ENCODE results near the gene RC3H1.
"Not testable (repeated sequence)": the region's sequence is repeated elsewhere in the genome, so short reads cannot be mapped to it uniquely, and the experiment has no call there.

RC3H1 gene

DNA sequence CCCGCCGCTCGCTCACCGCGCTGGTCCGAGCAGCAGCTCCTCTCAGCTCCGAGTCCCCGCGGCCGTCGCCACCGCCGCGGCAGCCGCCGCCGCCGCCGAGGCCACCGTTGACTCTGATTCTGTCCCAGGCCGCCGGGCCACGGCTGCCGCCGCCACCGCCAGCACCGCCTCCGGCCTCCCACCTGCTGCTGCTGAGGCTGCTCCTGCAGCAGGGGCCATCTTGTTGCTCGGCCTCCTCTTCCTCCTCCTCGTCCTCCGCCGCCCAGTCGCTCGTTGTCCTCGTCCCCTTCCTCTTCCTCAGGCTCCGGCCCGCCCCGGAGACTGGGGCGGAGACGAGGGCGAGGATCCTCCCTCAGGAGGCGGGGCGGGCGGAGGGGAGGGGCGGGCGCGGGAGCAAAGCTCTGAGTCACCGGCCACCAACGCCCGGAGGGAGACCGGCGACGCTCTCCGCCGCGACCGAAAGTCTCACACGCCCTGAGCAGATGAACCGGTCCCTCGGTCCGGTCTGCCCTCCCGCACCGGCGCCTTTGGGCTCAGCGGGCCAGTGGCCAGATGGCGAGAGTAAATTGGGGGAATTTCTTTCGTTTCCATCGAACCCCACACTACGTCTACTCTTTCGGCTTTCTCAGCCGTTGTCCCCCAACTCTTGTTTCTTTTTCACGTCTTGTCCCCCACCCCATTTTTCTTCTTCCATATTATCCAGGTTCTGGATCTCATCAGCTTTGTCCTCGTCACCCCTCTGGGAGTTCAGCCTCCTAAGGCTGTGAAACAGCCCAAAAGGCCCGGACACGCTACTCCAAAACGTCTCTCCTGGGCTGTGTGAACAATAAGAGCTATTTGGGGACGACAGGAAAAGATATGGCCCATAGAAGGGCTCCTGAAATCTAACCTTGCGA, at the start of gene RC3H1:
TSS of gene RC3H1 (minus strand) at position 278 of the 896 bp plus-strand sequence. CDS start 29,372 bp downstream, outside the sequence.
- DNase-seq: peak; percentile 80

DNA sequence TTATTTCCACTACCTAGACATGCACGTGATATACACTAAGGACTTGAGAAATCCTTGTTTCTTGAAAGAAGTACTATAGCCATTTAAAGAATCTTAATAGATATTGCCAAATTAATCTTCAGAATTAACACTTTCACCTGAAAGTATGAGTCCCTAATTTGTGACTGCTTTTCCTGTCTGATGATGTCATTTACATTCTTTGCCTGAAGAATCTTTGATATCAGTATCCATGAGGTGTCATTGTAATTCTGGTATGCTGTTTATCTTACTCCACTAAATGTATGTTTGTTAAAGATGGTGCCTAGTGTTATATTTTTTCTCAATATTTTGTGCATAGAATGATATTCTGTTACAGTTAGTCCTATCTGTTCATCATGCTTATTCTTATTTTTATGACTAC, 48.5 kb upstream of the RC3H1 start:
- DNase-seq: no peak

- no peak for DNase-seq
These were observed 45.8 kb upstream of the RC3H1 start for GRCh38 chr1:174068000-174068399.

GRCh38 chr1:174060090-174060489, 37.9 kb upstream of the RC3H1 start:
- no peak for DNase-seq

- DNase-seq: no peak
These were observed 36.5 kb upstream of the RC3H1 start for GRCh38 chr1:174058624-174059023.

DNA sequence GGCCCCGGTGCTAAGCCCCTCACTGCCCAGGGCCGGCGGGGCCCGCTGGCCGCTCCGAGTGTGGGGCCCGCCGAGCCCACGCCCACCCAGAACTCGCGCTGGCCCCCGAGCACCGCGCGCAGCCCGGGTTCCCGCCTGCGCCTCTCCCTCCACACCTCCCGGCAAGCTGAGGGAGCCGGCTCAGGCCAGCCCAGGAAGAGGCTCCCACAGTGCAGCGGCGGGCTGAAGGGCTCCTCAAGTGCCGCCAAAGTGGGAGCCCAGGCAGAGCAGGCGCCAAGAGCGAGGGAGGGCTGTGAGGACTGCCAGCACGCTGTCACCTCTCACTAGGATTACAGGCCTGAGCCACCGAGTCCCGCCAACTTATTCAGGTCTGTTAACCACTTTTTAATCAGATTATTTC, 34.5 kb upstream of the RC3H1 start:
- not testable (repeated sequence) for DNase-seq

DNA sequence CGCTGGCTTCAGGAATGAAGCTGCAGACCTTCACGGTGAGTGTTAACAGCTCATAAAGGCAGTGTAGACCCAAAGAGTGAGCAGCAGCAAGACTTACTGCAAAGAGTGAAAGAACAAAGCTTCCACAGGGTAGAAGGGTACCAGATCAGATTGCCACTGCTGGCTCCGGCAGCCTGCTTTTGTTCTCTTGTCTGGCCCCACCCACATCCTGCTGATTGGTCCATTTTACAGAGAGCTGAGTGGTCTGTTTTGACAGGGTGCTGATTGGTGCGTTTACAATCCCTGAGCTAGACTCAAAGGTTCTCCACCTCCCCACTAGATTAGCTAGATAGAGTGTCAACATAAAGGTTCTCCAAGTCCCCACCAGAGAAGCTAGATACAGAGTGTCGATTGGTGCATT, 33.6 kb upstream of the RC3H1 start:
- not testable (repeated sequence) for DNase-seq

GRCh38 chr1:174053826-174054225, 31.7 kb upstream of the RC3H1 start:
- no peak for DNase-seq

DNA sequence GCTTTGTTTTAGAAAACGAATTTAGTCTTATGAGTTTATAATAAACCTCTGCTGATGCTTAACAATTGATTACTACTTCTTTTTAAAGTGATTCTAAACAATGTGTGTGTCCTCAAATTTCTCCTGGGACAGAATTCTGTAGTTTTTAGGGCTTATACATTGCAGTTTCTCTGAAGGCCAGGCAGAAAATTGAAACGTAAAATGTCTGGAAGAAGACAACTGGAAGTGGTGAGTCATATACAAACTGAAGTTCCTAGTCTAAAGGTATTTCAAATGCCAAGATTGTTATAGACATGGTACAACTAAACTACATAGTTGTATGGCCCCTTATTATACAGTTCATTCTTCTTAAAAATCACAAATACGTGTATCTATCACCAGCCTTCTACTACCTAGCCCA, 30.5 kb upstream of the RC3H1 start:
- DNase-seq: no peak

DNA sequence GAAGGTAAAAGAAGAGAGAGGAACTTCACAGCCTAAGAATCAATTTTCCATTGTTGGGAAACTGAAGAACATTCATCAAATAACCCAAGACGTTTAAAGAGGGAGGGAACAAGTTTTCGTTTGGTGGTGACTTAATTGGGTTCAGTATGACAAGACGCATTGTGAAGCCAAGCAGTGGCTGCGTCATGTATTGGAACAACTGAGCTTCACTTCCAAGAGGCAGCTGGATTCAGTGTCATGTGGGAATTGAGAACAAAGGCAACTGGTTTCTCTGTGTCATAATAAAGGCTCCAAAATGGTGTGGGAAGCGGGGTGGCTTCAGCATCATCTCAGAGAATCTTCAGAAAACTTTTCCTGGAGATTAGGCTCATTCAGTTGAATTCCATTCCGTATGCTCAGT, 29.8 kb upstream of the RC3H1 start:
- no peak for DNase-seq

GRCh38 chr1:174049514-174049913, 27.4 kb upstream of the RC3H1 start:
- no peak for DNase-seq

DNA sequence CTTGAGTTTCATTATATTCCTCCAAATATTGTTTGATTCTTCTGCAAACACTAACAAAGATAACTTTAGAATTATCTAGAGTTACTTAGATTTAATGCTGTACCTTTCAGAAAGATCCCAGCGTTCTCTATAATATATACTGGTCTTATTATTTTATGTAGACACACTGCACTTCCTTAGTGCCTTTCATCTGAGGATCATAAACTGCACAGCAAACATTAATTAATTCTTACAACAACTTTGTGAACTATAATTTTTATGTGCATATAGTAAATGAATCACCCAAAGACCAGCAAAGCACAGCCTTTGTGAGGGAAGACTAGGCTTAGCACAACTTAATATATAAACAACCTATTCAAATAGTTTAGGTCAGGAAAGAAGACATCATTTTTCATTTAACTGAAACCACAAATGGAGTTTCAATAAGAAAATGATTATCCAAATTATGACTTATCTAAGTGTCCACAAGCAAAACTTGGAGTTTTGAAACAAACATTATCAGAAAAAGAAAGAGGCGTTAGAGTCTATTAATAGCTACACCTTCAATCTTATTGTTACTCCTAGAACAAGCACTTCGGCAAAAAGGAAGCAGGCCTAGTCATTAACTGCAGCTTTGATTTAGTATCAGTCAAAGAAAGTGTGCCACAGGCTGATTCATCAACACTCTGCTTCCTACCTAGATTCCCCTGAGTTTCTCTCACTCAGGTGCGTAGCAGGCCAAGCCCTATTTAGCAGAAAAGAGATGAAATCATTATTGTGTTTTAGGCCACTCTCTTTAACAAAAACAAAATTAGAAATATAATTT, 22.5 kb upstream of the RC3H1 start:
- DNase-seq: no peak

- not testable (repeated sequence) for DNase-seq
These were observed 20.4 kb upstream of the RC3H1 start for GRCh38 chr1:174042509-174042908.

DNA sequence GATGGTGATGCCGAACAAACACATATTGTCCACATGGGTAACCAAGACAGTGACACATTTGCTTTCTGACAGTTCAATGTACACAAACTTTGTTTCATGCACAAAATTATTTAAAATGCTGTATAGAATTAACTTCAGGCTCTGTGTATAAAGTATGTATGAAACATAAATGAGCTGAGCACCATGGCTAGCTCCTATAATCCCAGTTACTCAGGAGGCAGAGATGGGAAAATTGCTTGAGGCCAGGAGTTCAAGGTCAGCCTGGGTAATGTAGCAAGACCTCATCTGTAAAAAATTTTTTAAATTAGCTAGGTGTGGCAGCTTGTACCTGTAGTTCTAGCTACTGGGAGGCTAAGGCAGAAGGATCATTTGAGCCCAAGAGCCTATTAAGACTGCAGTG, 19.2 kb upstream of the RC3H1 start:
- no peak for DNase-seq

- DNase-seq: no peak
These were observed 18.2 kb upstream of the RC3H1 start for GRCh38 chr1:174040387-174040786.

- no peak for DNase-seq
These were observed 16.9 kb upstream of the RC3H1 start for GRCh38 chr1:174039027-174039426.

DNA sequence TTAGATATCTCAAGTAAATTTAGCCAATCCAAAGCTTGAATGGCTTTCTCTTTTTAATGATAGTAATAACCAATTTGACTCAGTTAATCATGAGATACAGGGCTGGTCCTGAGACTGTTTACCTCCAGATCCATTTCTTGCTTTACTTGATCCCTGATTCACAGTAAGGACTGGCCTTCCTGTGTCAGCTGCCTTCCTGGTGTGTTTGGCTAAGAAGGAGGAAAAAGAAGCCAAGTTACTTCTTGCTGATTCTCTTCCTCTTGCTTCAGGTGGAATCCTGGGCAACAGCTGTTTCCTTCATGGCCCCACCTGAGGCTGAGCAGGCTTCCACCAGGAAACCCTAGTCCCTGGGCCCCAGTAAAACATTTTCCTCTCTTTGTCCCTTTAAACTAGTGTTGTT, 14.6 kb upstream of the RC3H1 start:
- no peak for DNase-seq

- DNase-seq: no peak
These were observed 14.0 kb upstream of the RC3H1 start for GRCh38 chr1:174036204-174036603.

- DNase-seq: no peak
These were observed 10.6 kb upstream of the RC3H1 start for GRCh38 chr1:174032671-174033222.

DNA sequence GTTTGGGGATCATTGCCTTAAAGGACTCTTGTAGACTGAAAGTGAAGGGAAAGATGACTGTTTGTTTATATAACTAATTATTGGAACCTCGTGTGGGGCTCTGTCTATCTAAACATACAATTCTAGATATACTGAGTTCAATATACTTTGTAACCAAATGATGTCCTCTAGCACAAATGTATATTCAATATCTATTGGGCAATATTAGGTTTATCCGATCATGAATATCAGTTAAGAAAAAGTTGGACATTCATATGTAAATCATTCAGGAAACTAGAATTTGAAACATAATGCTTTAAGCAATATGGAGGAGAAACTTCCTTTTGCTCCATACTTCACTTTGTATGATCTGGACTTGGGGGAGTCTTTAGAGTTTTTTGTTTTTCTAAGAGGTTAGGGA, 8.9 kb upstream of the RC3H1 start:
- no peak for DNase-seq

DNA sequence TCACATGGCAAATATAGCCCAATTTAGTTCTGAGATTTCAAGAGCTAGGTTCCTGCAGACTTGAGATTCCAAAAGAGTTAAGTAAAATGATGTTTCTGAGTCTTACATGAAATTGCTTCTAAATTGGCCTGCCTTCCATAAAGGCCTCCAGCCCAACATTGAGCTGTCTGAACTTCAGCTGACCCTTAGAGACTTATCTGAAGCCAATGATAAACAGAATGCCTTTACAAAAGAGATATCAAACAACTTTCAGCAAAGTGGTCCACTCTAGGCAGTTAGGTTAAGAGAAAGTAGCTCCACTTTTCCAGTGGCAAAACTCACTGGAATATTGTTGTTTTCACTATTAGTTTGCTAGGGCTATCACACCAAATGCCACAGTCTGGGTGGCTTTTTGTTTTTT, 6.3 kb upstream of the RC3H1 start:
- DNase-seq: no peak

GRCh38 chr1:174023440-174023839, 1.3 kb upstream of the RC3H1 start:
- DNase-seq: no peak

GRCh38 chr1:174022976-174023277, 770 bp upstream of the RC3H1 start:
- DNase-seq: no peak

GRCh38 chr1:174021591-174022079, 522 bp downstream of the RC3H1 start:
- DNase-seq: peak; percentile 52
